GM23338 (cell line): ENCODE measurements around the gene IGF2R. TPM values are rescaled to one million over a fixed set of nuclear protein-coding genes. Genes with fewer than 3 reads are reported as not detected.

Source experiments
- ATAC-seq: fragments of 200-7000 bp; cut with Tn5 transposase; 3 replicates; pipeline ENCODE4 v1.9.1; 2020
- DNase-seq: peaks from one replicate; pipeline ENCODE4 v3.0.0-alpha.2; 2015; ENCODE audit warnings: low spot score
- H2AFZ ChIP-seq: fragments of 200-600 bp; sonication (generic); 2 replicates; pipeline ENCODE4 v1.8.0; 2016; ENCODE audit warnings: antibody characterized with exemption, mild to moderate bottlenecking, moderate library complexity
- H3F3A ChIP-seq: fragments of 200-600 bp; sonication (generic); replicated peaks from 2 replicates; pipeline ENCODE4 v1.8.0; 2017; ENCODE audit warnings: antibody characterized with exemption, mixed run types, low read depth
- H3K27ac ChIP-seq: fragments of 200-600 bp; sonication (generic); 2 replicates; pipeline ENCODE4 v1.6.1; 2016; ENCODE audit warnings: low read depth
- H3K27me3 ChIP-seq: fragments of 200-600 bp; sonication (generic); 2 replicates; pipeline ENCODE4 v1.8.0; 2016; ENCODE audit warnings: mild to moderate bottlenecking, mixed run types, moderate library complexity; ENCODE audit not compliant: insufficient read depth
- H3K36me3 ChIP-seq: fragments of 200-600 bp; sonication (generic); 2 replicates; pipeline ENCODE4 v1.8.0; 2016; ENCODE audit warnings: mild to moderate bottlenecking; ENCODE audit not compliant: insufficient read depth
- H3K4me1 ChIP-seq: fragments of 200-600 bp; sonication (generic); 2 replicates; pipeline ENCODE4 v1.8.0; 2016; ENCODE audit warnings: mild to moderate bottlenecking, moderate library complexity; ENCODE audit not compliant: insufficient read depth
- H3K4me2 ChIP-seq: fragments of 200-600 bp; sonication (generic); 2 replicates; pipeline ENCODE4 v1.7.1; 2017; ENCODE audit warnings: mixed run types
- H3K4me3 ChIP-seq: fragments of 200-600 bp; sonication (generic); 2 replicates; pipeline ENCODE4 v1.6.1; 2016; ENCODE audit warnings: mixed run types
- H3K79me2 ChIP-seq: fragments of 200-600 bp; sonication (generic); replicated peaks from 2 replicates; pipeline ENCODE4 v1.8.0; 2017; ENCODE audit warnings: mild to moderate bottlenecking; ENCODE audit not compliant: insufficient read depth
- H3K9me2 ChIP-seq: fragments of 200-600 bp; sonication (generic); 2 replicates; pipeline ENCODE4 v1.8.0; 2017; ENCODE audit not compliant: insufficient read depth
- H4K20me1 ChIP-seq: fragments of 200-600 bp; sonication (generic); replicated peaks from 2 replicates; pipeline ENCODE4 v1.8.0; 2017; ENCODE audit warnings: mild to moderate bottlenecking; ENCODE audit not compliant: insufficient read depth
- H3K27ac Mint-ChIP-seq: 2 replicates; pipeline ENCODE4 v1.8.0; 2020; ENCODE audit warnings: inconsistent platforms, mild to moderate bottlenecking, moderate library complexity, mixed read lengths
- H3K27me3 Mint-ChIP-seq: 3 replicates; pipeline ENCODE4 v1.8.0; 2022; ENCODE audit warnings: low read depth, mild to moderate bottlenecking, moderate library complexity, mixed read lengths, inconsistent platforms; ENCODE audit not compliant: insufficient read depth, poor library complexity
- H3K36me3 Mint-ChIP-seq: 3 replicates; pipeline ENCODE4 v1.8.0; 2021; ENCODE audit warnings: low read depth, mild to moderate bottlenecking, inconsistent platforms, moderate library complexity, mixed read lengths
- H3K4me1 Mint-ChIP-seq: 3 replicates; pipeline ENCODE4 v1.8.0; 2020; ENCODE audit warnings: mild to moderate bottlenecking, inconsistent platforms, mixed read lengths
- H3K4me3 Mint-ChIP-seq: 3 replicates; pipeline ENCODE4 v1.8.0; 2021; ENCODE audit warnings: moderate library complexity, mild to moderate bottlenecking, inconsistent platforms, mixed read lengths
- H3K9me3 Mint-ChIP-seq: 3 replicates; pipeline ENCODE4 v1.8.0; 2020; ENCODE audit warnings: moderate library complexity, mild to moderate bottlenecking, inconsistent platforms, mixed read lengths
- CREB1 ChIP-seq: fragments of 250-450 bp; sonication (Bioruptor Pico); IDR thresholded peaks from 2 replicates; pipeline ENCODE4 v1.5.0; 2020; ENCODE audit warnings: low read depth, mild to moderate bottlenecking, moderate library complexity
- EZH2 ChIP-seq: fragments of 200-600 bp; sonication (generic); IDR thresholded peaks from one replicate; pipeline ENCODE4 v1.8.0; 2017; ENCODE audit warnings: antibody characterized with exemption, mild to moderate bottlenecking, low read depth; ENCODE audit not compliant: unreplicated experiment
- JUNB ChIP-seq: IDR thresholded peaks from one replicate; pipeline ENCODE4 v1.6.1; 2016; ENCODE audit warnings: antibody characterized with exemption; ENCODE audit not compliant: unreplicated experiment
- POLR2AphosphoS5 ChIP-seq: IDR thresholded peaks from 2 replicates; pipeline ENCODE4 v1.6.1; 2016; ENCODE audit warnings: antibody characterized with exemption, low read depth
- STAT1 ChIP-seq: IDR thresholded peaks from one replicate; pipeline ENCODE4 v1.6.1; 2016; ENCODE audit warnings: antibody characterized with exemption; ENCODE audit not compliant: unreplicated experiment
- ZNF114 ChIP-seq: fragments of 250-450 bp; sonication (Bioruptor Pico); IDR thresholded peaks from 2 replicates; pipeline ENCODE4 v1.5.0; 2020; ENCODE audit warnings: mild to moderate bottlenecking, moderate library complexity
- ZNF331 ChIP-seq: fragments of 250-450 bp; sonication (Bioruptor Pico); IDR thresholded peaks from 2 replicates; pipeline ENCODE4 v1.5.0; 2020; ENCODE audit warnings: low read depth, mild to moderate bottlenecking, moderate library complexity
- polyA plus RNA-seq: library from polyadenylated mRNA; unstranded; fragments of >200 nt; fragmentation: Nextera tagmentation; extraction: Ambion mirVana; gene quantifications from 2 replicates; pipeline ENCODE4 v1.2.1, GENCODE V29; 2016
- total RNA-seq: library from RNA; depleted of rRNA; stranded (reverse); fragments of >200 nt; shearing (Covaris generic); gene quantifications from 2 replicates; pipeline ENCODE4 v1.2.3, GENCODE V29; 2014
- TF ChIP-seq, protein P1 (sequence below), 2 experiments: fragments of 200-600 bp in 1 of 2; sonication (generic) in 1 of 2; conservative IDR thresholded peaks; 2 replicates each; pipeline versions ENCODE4 v1.5.1 to v1.6.1; 2016 to 2017; ENCODE audit warnings: antibody characterized with exemption in 2 of 2, low read depth in 2 of 2, mild to moderate bottlenecking in 2 of 2, moderate library complexity in 1 of 2
- TF ChIP-seq, protein P2 (sequence below): IDR thresholded peaks from 2 replicates; pipeline ENCODE4 v1.6.1; 2016; ENCODE audit warnings: antibody characterized with exemption

Gene IGF2R
- total and polyA plus RNA-seq, 2 experiments from 2014 or later, result 12.5 to 76.4 TPM

DNA sequence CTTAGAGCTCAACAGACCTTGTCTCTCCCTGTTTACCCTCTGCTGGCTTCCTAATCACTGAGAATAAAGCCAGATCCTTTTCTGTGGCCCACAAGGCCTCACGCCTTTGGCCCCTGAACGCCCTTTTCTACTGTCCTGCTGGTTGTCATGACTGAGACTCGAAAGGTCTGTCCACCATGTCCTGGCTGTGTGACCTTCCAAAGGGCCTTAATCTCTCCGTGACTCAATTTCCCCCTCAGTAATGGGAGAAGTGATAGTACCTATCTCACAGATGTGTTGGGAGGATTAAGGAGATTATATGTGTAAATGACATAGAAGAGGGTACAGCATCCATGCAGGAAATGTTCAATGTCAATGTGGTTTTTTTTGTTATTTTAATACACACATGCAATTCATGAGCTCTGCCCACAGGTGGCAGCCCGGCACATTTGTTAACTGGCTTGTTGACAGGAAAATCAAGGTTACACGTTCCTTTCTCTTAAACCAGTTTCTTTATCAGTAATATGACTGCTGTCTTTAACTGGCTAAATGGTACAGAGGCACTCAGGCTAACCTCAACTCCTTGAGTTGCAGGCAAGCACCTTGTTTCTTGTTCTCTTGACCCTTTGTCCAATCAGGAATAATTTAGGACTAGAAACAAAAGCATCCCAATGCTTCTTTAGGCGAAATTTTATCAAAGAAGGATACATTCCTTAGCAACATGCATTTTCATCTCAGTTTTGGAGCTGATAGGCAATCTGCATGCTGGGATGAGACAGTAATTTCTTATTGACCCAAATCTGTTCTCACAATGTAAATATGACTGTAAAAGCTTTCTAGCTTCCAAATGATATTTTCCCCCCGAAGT, 169.3 kb downstream of the IGF2R start:
- no peak overlapping the region for H3K4me3 Mint-ChIP-seq
- DNase-seq (peak; percentile 75), ATAC-seq (no peak; the same call in 2 of the 3 replicates)
- no peak overlapping the region for H3K27ac Mint-ChIP-seq
- Histone ChIP-seq H3K79me2 (no peaks in the 10 kb centered on the region), H2AFZ (no peak overlapping the region), H4K20me1 (no peaks in the 10 kb centered on the region), H3F3A (no peaks in the 10 kb centered on the region), H3K27ac (no peak overlapping the region), H3K9me2 (no peaks in the 10 kb centered on the region), H3K27me3 (no peaks in the 10 kb centered on the region), H3K4me2 (no peak overlapping the region), H3K4me3 (no peak overlapping the region), H3K4me1 (peaks cover 3% of the 10 kb centered on the region; the same call in 1 of the 2 replicates), H3K36me3 (no peaks in the 10 kb centered on the region)
- H3K27me3 Mint-ChIP-seq, result peaks cover 7% of the 10 kb centered on the region
- H3K4me1 Mint-ChIP-seq, result peaks cover 24% of the 10 kb centered on the region
- H3K9me3 Mint-ChIP-seq, result no peaks in the 10 kb centered on the region; the same call in 2 of the 3 replicates
- H3K36me3 Mint-ChIP-seq, result no peaks in the 10 kb centered on the region
- TF ChIP-seq EZH2 (no peak), POLR2AphosphoS5 (no peak), STAT1 (no peak)
- TF ChIP-seq, protein P1, sequence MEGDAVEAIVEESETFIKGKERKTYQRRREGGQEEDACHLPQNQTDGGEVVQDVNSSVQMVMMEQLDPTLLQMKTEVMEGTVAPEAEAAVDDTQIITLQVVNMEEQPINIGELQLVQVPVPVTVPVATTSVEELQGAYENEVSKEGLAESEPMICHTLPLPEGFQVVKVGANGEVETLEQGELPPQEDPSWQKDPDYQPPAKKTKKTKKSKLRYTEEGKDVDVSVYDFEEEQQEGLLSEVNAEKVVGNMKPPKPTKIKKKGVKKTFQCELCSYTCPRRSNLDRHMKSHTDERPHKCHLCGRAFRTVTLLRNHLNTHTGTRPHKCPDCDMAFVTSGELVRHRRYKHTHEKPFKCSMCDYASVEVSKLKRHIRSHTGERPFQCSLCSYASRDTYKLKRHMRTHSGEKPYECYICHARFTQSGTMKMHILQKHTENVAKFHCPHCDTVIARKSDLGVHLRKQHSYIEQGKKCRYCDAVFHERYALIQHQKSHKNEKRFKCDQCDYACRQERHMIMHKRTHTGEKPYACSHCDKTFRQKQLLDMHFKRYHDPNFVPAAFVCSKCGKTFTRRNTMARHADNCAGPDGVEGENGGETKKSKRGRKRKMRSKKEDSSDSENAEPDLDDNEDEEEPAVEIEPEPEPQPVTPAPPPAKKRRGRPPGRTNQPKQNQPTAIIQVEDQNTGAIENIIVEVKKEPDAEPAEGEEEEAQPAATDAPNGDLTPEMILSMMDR (conservative IDR thresholded peaks at IDR 0.05; ENCODE audit: low read depth in 2 of 2), result peak; percentile 81 to 84

DNA sequence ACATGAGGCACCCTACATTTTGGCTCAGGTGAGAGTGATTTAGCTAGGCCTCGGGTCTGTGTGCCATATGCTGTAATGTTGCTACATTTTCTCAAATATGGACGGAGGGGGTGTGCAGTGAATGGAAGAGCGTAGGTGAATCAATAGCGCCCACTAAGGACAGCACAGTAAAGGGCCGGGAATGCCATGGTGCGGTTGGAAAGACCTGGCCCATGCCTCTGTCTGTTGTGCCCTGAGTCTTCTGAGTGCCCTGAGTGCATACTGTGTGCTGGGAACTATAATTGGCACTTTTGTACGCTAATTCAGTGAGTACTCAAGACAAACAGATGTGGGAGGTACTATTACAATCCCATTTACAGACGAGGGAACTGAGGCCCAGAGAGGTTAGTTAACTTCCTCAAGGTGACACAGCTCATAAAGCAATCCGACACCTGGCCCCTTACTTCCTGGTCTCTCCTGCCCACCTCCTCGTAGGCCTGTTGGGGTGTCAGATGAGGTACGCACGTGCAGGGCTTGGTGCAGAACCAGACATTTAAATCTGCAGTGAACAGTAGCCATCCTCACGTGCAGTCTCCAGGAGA, 170.0 kb downstream of the IGF2R start:
- Histone ChIP-seq H2AFZ (no peak overlapping the region), H3K4me1 (no peaks in the 10 kb centered on the region), H3K9me2 (no peaks in the 10 kb centered on the region), H3K36me3 (no peaks in the 10 kb centered on the region), H3K79me2 (no peaks in the 10 kb centered on the region), H3K4me2 (no peak overlapping the region), H4K20me1 (no peaks in the 10 kb centered on the region), H3K27ac (no peak overlapping the region), H3F3A (no peaks in the 10 kb centered on the region), H3K27me3 (no peaks in the 10 kb centered on the region), H3K4me3 (no peak overlapping the region)
- no peak overlapping the region for H3K4me3 Mint-ChIP-seq
- no peak overlapping the region for H3K27ac Mint-ChIP-seq
- H3K4me1 Mint-ChIP-seq, result peaks cover 20% of the 10 kb centered on the region
- ATAC-seq (no peak), DNase-seq (no peak)
- H3K27me3 Mint-ChIP-seq, result peaks cover 7% of the 10 kb centered on the region
- H3K36me3 Mint-ChIP-seq, result no peaks in the 10 kb centered on the region
- H3K9me3 Mint-ChIP-seq, result no peaks in the 10 kb centered on the region; the same call in 2 of the 3 replicates
- TF ChIP-seq ZNF331 (CRISPR knock-in tag) (no peak), EZH2 (no peak), JUNB (no peak), CREB1 (no peak), ZNF114 (CRISPR knock-in tag) (no peak), POLR2AphosphoS5 (no peak)
- TF ChIP-seq, protein P2, sequence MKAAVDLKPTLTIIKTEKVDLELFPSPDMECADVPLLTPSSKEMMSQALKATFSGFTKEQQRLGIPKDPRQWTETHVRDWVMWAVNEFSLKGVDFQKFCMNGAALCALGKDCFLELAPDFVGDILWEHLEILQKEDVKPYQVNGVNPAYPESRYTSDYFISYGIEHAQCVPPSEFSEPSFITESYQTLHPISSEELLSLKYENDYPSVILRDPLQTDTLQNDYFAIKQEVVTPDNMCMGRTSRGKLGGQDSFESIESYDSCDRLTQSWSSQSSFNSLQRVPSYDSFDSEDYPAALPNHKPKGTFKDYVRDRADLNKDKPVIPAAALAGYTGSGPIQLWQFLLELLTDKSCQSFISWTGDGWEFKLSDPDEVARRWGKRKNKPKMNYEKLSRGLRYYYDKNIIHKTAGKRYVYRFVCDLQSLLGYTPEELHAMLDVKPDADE, result no peak
- TF ChIP-seq, protein P1 (conservative IDR thresholded peaks at IDR 0.05; ENCODE audit: low read depth in 2 of 2), result peak in 1 of 2 experiments; percentile 55; a peak in 2 of 4 replicates
